Stimulated activated CD4-positive, alpha-beta T cell treated with anti-CD3 and anti-CD28 coated beads, Interleukin-15, amount 100 ng/mL, for 24 hours (primary cell): ENCODE measurements around the gene SLC39A11.
A peak's percentile ranks its signal among the peaks of the same experiment; 100 is the strongest.
"Not testable (repeated sequence)": the region's sequence is repeated elsewhere in the genome, so short reads cannot be mapped to it uniquely, and the experiment has no call there.

Source experiments
- DNase-seq: peaks from one replicate; pipeline ENCODE4 v3.0.0-alpha.2; 2020

The SLC39A11 gene

GRCh38 chr17:72940496-72940895 lies 152.0 kb downstream of the SLC39A11 start:
- DNase-seq, result no peak

GRCh38 chr17:72938482-72938881 lies 154.0 kb downstream of the SLC39A11 start:
- DNase-seq, result no peak

DNA sequence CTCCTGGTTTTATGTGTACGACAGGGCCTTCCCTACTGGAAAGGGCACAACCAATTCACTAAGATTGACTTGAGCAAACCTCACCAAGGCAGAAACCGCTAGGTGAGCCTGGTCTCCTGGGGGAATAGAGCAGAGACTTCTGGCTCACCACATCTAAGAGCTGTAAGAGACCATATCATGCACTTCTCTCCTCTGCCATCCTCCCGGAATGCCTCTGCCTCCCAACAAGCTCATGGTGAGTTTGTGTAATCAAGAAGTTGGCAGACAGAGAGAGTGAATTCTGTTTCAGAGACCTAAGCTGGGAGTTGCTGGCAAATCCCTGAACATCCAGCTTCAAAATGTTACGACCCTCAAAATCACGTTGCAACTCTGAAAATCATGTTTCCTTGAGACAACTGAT lies 154.8 kb downstream of the SLC39A11 start:
- no peak for DNase-seq

GRCh38 chr17:72937254-72937653 lies 155.2 kb downstream of the SLC39A11 start:
- DNase-seq, result not testable (repeated sequence)

DNA sequence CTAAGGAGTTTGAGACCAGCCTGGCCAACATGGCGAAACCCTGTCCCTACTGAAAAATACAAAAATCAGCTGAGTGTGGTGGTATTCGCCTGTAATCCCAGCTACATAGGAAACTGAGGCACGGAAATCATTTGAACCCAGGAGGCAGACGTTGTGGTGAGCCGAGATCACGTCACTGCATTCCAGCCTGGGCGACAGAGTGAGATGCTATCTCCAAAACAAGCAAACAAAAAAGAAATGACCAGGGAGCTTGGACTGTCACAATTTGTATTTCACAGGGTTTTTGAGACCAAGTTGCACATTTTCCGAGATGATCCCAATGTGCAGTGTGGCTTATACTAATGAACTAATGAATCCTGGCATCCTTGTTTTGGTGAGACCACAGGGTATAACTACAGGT lies 156.5 kb downstream of the SLC39A11 start:
- DNase-seq, result no peak

DNA sequence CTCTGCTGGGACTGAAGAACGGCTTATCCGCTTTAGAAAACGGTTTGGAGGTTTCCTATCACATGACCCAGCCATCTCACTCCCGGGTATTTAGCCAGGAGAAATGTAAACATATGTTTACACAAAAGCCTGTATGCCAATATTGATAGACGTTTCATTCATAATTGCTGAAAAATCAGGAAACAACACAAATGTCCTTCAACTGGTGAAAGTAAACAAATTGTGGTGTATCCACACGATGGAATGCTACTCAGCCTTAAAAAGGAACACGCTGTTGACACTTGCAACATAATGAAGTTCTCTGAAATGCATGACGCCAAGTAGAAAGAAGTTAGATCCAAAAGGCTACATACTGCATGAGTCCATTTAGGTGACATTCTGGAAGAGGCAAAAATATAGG lies 157.6 kb downstream of the SLC39A11 start:
- no peak for DNase-seq

DNA sequence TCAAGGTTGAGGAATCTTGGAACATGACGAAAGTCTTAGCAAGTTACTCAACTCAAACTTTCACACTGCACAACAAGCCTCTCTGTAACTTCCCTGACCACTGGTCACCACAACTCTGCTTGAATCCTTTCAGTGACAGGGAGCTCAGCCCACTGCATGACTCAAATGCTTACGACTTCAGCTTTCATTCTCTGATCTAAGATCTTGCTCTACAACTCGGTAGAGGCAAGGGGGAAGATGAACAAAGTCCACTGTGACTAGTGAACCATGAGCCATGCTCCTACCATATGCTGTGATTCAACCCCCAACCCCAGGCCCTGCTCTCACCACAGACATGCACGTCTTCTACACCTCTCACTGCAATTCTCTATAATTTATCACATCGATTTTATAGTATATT lies 160.9 kb downstream of the SLC39A11 start:
- DNase-seq, result no peak

- peak; percentile 15 for DNase-seq
Observed at GRCh38 chr17:72931163-72931562, 161.3 kb downstream of the SLC39A11 start.

DNA sequence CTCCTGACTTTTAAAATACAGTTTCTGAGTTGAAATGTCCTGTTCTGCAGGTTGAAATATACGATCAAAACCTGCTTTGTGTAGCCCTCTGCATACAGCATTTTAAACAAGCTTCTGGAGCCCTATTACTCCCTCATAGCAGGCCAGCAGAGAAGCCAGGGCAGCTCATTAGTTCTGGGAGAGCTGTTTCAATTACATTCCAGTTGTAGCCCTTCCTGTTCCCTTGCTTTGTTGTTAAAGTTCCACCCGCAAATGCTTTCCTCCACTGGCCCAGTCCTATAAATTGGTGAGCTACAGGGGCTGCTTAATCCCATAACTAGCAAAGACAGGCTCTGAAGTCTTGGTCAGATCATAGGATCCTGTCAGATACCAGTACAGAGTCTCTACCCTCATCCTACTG lies 162.5 kb downstream of the SLC39A11 start:
- DNase-seq, result no peak

GRCh38 chr17:72928454-72929136 lies 163.9 kb downstream of the SLC39A11 start:
- DNase-seq, result no peak

DNA sequence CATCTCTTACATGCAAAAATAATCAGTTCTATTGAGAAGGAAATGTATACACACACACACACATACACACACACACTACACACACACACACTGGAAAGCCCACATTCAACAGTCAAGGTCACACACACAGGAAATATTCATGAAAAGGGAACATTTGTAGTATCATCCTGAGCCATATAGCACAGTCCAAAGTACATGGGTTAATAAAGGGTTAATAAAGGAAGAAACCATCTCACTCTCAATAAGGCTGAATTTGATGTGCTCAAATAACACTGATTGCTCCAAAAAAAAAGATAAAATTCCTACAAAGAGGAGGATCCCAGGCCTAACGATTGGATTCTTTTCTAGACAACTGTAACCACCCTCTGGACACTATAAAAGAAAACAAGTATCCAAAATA lies 164.7 kb downstream of the SLC39A11 start:
- no peak for DNase-seq

GRCh38 chr17:72927146-72927545 lies 165.3 kb downstream of the SLC39A11 start:
- DNase-seq, result no peak

GRCh38 chr17:72926171-72926570 lies 166.3 kb downstream of the SLC39A11 start:
- DNase-seq, result no peak

DNA sequence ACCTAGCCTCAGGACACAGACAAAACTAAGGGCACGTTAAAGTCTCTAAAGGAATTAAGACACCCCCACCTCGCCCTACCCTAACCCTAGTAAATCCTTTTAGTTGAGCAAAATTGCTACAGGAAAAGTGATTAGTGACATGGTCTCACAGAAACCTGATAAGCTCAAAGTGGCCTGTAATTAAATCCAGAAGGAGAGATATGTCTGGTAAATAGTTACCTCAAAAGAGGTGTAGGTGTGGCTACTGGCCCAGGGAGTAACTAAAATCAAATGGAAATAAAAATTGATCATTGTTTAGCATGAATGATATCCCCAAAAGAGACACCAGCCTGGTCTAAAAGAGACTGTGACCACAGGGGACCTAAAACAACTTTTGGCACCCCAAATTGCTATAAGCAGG lies 168.3 kb downstream of the SLC39A11 start:
- no peak for DNase-seq

DNA sequence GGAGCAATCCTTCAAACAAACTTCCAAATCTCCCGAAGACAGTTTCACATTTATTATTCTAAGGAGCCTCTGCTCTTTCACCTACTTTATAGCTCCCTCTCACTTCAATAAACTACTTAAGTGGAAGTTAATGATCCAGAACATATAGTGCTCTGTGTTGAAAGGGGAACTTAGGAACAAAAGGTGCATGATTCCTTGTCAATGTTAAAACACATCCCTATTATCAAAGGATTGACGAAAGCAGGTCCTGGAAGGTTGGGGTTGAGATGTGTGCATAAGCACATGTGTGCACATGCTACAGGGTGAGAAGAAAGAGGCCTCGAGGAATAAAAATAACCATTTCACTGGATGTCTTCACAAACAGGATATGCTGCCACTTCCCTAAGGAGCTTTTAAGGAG lies 170.3 kb downstream of the SLC39A11 start:
- DNase-seq, result no peak

GRCh38 chr17:72921347-72922054 lies 171.0 kb downstream of the SLC39A11 start:
- DNase-seq, result no peak

DNA sequence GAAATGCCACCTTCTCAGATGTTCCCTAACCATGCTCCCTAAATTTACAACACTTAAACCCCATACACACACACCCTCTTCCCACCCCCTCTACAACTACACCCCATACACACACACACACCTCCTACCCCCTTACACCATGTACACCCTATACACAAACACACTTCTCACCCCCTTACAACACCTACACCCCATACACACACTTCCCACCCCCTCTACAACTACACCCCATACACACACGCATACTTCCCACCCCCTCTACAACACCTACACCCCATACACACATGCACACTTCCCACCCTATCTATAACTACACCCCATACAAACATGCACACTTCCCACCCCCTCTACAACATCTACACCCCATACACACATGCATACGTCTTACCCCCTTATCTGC lies 172.0 kb downstream of the SLC39A11 start:
- DNase-seq, result no peak

GRCh38 chr17:72916991-72917390 lies 175.5 kb downstream of the SLC39A11 start:
- no peak for DNase-seq

- no peak for DNase-seq
Observed at GRCh38 chr17:72915625-72916081, 176.8 kb downstream of the SLC39A11 start.

DNA sequence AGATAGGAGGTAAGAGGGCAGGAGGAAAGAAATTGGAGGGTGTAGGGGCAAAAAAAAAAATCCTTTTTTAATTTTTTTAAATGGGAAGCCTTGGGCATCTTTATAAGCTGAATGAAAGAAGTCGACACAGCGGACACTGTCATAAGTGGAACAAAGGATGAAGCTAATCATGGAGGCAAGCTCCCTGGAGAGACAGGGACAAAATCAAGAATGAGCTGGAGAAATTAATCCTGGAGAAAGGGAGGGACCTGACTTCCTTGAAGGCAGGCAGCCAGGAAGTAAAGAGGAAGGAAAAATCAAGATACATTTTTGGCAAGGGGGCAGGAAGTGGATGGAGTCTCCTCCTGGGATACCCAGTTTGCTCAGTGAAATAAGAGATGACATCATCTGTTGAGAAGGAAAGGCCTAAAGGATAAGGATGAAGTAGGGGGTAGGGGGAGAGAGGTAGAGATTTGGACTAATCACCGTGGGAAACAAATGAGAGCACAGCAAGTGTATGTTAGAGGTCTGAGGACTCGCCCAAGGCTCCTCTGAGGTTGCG lies 179.3 kb downstream of the SLC39A11 start:
- DNase-seq, result no peak

- no peak for DNase-seq
Observed at GRCh38 chr17:72906306-72906705, 186.2 kb downstream of the SLC39A11 start.

GRCh38 chr17:72903522-72903921 lies 189.0 kb downstream of the SLC39A11 start:
- DNase-seq, result no peak

- no peak for DNase-seq
Observed at GRCh38 chr17:72901657-72902056, 190.8 kb downstream of the SLC39A11 start.

DNA sequence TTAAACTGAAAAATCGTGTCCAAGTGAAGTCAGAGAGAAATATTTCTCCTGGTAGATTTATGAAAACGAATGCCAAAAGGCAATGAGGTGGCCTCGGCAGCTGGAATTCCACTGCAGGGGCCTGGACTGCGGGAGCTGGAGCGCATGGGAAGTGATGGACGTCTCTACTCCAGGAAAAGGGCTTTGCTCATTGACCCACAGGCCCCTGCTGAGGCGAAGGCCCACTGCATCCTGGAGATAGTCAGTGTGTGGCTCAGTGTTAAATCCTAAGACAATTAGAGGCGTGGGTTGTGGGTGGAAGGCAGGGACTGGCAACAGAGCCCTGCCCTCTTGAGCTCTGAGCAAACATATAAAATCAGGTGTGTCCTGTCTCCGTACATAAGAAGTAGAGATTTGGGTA lies 191.4 kb downstream of the SLC39A11 start:
- DNase-seq, result no peak

DNA sequence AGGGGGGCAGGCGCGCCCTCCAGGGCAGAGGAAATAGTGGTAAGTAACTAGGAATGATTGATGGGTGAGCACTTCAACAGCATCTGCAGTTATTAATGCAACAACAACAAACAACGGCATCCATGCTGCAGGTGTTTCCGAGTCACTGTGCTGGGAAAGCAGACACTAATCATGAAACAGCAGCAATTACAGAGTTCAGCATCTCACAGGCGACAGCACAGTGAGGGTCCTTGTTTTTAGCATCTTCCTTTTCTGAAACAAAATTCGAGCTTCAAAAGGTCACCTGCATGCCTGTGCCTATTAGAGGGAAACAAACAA lies 191.9 kb downstream of the SLC39A11 start:
- no peak for DNase-seq
